K562 (cell line): Measurements from ENCODE around the gene DOCK1. TPM values are rescaled to one million over a fixed set of nuclear protein-coding genes. Genes with fewer than 3 reads are reported as not detected.

Source experiments
- ATAC-seq: fragments of 200-7000 bp; cut with Tn5 transposase; 3 replicates; pipeline ENCODE4 v1.9.1; 2020; ENCODE audit warnings: moderate library complexity
- BruUV-seq: library from RNA; stranded (reverse); fragments of 400-500 nt; replicated peaks from 2 replicates; lab custom pipeline; 2021; lab: Mats Ljungman, UMichigan
- CTCF ChIA-PET: fragments of 300-600 bp; formaldehyde crosslinking; extraction: SDS; loops from one replicate; lab custom pipeline; 2021; ENCODE audit warnings: low intra/inter-chr PET ratio; lab: Yijun Ruan, JAX
- POLR2A ChIA-PET: fragments of 300-600, 350-650 bp; sonication (Branson Sonifier 250); formaldehyde crosslinking; extraction: SDS; loops from one replicate; lab custom pipeline; 2021; ENCODE audit warnings: antibody characterized with exemption, inconsistent platforms; lab: Yijun Ruan, JAX
- DNase-seq, 4 experiments: peaks; one replicate each; pipeline versions ENCODE4 v3.0.0 to v3.0.0-alpha.2; 2011 to 2018; ENCODE audit warnings: low spot score in 3 of 4, mixed read lengths in 3 of 4; ENCODE audit errors: extremely low read depth in 1 of 4
- FAIRE-seq: peaks from 2 replicates; lab custom pipeline; 2011; peaks lifted over from hg19 to GRCh38; lab: Jason Lieb, UNC
- H2AFZ ChIP-seq: 2 replicates; pipeline ENCODE4 v1.6.0; 2011; ENCODE audit warnings: low read depth, low read length, control low read depth, inconsistent platforms
- H3K27ac ChIP-seq: fragments of 200-600 bp; 3 replicates; pipeline ENCODE4 v1.8.0; 2011; ENCODE audit warnings: low read depth, mild to moderate bottlenecking, control low read depth, inconsistent platforms, low read length, moderate library complexity, mixed read lengths; ENCODE audit errors: extremely low read depth
- H3K27me3 ChIP-seq, 2 experiments: fragments of 300-600 bp in 1 of 2; 2 replicates in 1 of 2; 3 replicates in 1 of 2; pipeline versions ENCODE4 v1.6.0 to v1.8.0; 2011; ENCODE audit warnings: inconsistent platforms in 2 of 2, low read length in 2 of 2, mild to moderate bottlenecking in 1 of 2, mixed read lengths in 1 of 2, moderate library complexity in 1 of 2; ENCODE audit not compliant: control insufficient read depth in 2 of 2, insufficient read depth in 2 of 2
- H3K36me3 ChIP-seq: fragments of 300-600 bp; 3 replicates; pipeline ENCODE4 v1.8.0; 2011; ENCODE audit warnings: mild to moderate bottlenecking, low read length, inconsistent platforms; ENCODE audit not compliant: control insufficient read depth, insufficient read depth
- H3K4me1 ChIP-seq, 2 experiments: fragments of 200-600 bp in 1 of 2; replicated peaks in 1 of 2; 2 replicates in 1 of 2; 3 replicates in 1 of 2; pipeline versions ENCODE4 v1.5.1 to v1.8.0; 2011; ENCODE audit warnings: inconsistent platforms in 2 of 2, low read length in 2 of 2, mild to moderate bottlenecking in 1 of 2, mixed read lengths in 1 of 2, moderate library complexity in 1 of 2; ENCODE audit not compliant: control insufficient read depth in 2 of 2, insufficient read depth in 2 of 2
- H3K4me2 ChIP-seq: 2 replicates; pipeline ENCODE4 v1.6.1; 2011; ENCODE audit warnings: low read length, control low read depth, inconsistent platforms, mixed read lengths; ENCODE audit not compliant: insufficient read depth
- H3K4me3 ChIP-seq: fragments of 200-600 bp; sonication (generic), shearing (Covaris generic); 2 replicates; pipeline ENCODE4 v1.5.1; 2016; ENCODE audit warnings: control low read depth, inconsistent platforms
- H3K79me2 ChIP-seq: fragments of 200-600 bp; 3 replicates; pipeline ENCODE4 v1.8.0; 2011; ENCODE audit warnings: low read length, inconsistent platforms; ENCODE audit not compliant: control insufficient read depth, insufficient read depth
- H3K9ac ChIP-seq, 2 experiments: 2 replicates each; pipeline versions ENCODE4 v1.6.0 to v1.6.1; 2011; ENCODE audit warnings: low read depth in 2 of 2, low read length in 2 of 2, control low read depth in 1 of 2, inconsistent platforms in 1 of 2, mild to moderate bottlenecking in 1 of 2, mixed read lengths in 1 of 2; ENCODE audit not compliant: insufficient read depth in 1 of 2
- H3K9me1 ChIP-seq: one replicate; pipeline ENCODE4 v1.6.0; 2011; ENCODE audit warnings: inconsistent platforms, mild to moderate bottlenecking, low read length, moderate library complexity; ENCODE audit not compliant: control insufficient read depth, insufficient read depth
- H3K9me3 ChIP-seq: replicated peaks from 2 replicates; pipeline ENCODE4 v1.5.1; 2011; ENCODE audit warnings: low read depth, low read length, inconsistent platforms; ENCODE audit not compliant: control insufficient read depth, insufficient read depth
- H4K20me1 ChIP-seq: replicated peaks from 2 replicates; pipeline ENCODE4 v1.6.1; 2011; ENCODE audit warnings: low read length, inconsistent platforms, mixed read lengths; ENCODE audit not compliant: control insufficient read depth, insufficient read depth
- CCNT2 ChIP-seq: IDR thresholded peaks from 2 replicates; pipeline ENCODE4 v1.6.1; 2011; ENCODE audit warnings: borderline replicate concordance, low read depth, mild to moderate bottlenecking, moderate library complexity, mixed read lengths, low read length; ENCODE audit not compliant: insufficient read length; ENCODE audit errors: extremely low read depth
- GABPB1 ChIP-seq: sonication (generic); formaldehyde crosslinking; IDR thresholded peaks from 2 replicates; pipeline ENCODE4 v1.8.0; 2022; ENCODE audit warnings: mild to moderate bottlenecking, missing genetic modification reagents
- GTF2E2 ChIP-seq: fragments of 200-800 bp; sonication (Bioruptor generic); IDR thresholded peaks from 2 replicates; pipeline ENCODE4 v1.6.1; 2016; ENCODE audit warnings: missing genetic modification characterization, missing compliant biosample characterization
- HNRNPLL ChIP-seq: fragments of 200-400 bp; formaldehyde crosslinking; IDR thresholded peaks from 2 replicates; pipeline ENCODE4 v1.6.1; 2017; ENCODE audit warnings: low read length, low read depth, mild to moderate bottlenecking; ENCODE audit not compliant: poor library complexity, severe bottlenecking
- NFE2 ChIP-seq: IDR thresholded peaks from 2 replicates; pipeline ENCODE4 v1.6.1; 2014; ENCODE audit warnings: antibody characterized with exemption, low read depth
- NRF1 ChIP-seq, 2 experiments: fragments of 450-650 bp; IDR thresholded peaks in 1 of 2; conservative IDR thresholded peaks in 1 of 2; 2 replicates each; pipeline ENCODE4 v1.6.1; 2014; ENCODE audit warnings: mild to moderate bottlenecking in 2 of 2
- RB1 ChIP-seq: fragments of 450-650 bp; IDR thresholded peaks from 2 replicates; pipeline ENCODE4 v1.6.1; 2017; ENCODE audit warnings: low read depth, mild to moderate bottlenecking
- TEAD2 ChIP-seq: fragments of 450-650 bp; IDR thresholded peaks from 2 replicates; pipeline ENCODE4 v1.6.1; 2016; ENCODE audit warnings: missing genetic modification characterization, control low read depth, missing compliant biosample characterization
- USF1 ChIP-seq: sonication (generic); formaldehyde crosslinking; IDR thresholded peaks from 2 replicates; pipeline ENCODE4 v1.9.0; 2022; ENCODE audit warnings: mild to moderate bottlenecking, missing genetic modification reagents
- ZBTB2 ChIP-seq: fragments of 450-650 bp; IDR thresholded peaks from 2 replicates; pipeline ENCODE4 v1.6.1; 2016; ENCODE audit warnings: antibody characterized with exemption
- ZNF395 ChIP-seq: fragments of 200-800 bp; sonication (Bioruptor generic); IDR thresholded peaks from 2 replicates; pipeline ENCODE4 v1.6.1; 2017; ENCODE audit warnings: missing genetic modification characterization, missing compliant biosample characterization
- ZNF696 ChIP-seq: fragments of 250-450 bp; sonication (Bioruptor Pico); conservative IDR thresholded peaks from 2 replicates; pipeline ENCODE4 v1.4.0; 2020; ENCODE audit warnings: mild to moderate bottlenecking, moderate library complexity
- WGBS: fragments of 100-300 bp; shearing (Covaris generic); methylation state at CpG from one replicate; pipeline ENCODE4 v1.1.6; 2016; ENCODE audit warnings: low coverage, mixed read lengths; ENCODE audit not compliant: insufficient coverage; ENCODE audit errors: missing lambda C conversion rate; 5-methylcytosine and 5-hydroxymethylcytosine counted together
- in situ Hi-C: fragments of 300-500 bp; cut with MboI; formaldehyde crosslinking; loops from 4 replicates; pipeline ENCODE4 v1.15.0; 2018; ENCODE audit warnings: inconsistent platforms, mixed read lengths
- intact Hi-C: fragments of 100-400 bp; cut with micrococcal nuclease; formaldehyde crosslinking; loops from 2 replicates; pipeline ENCODE4 v1.14.2; 2022
- polyA plus RNA-seq, 8 experiments: library from polyadenylated mRNA; depleted of rRNA in 4 of 8; stranded (reverse) in 5 of 8; unstranded in 3 of 8; fragments of >200 nt; fragmentation: Nextera tagmentation in 2 of 8; fragmentation: Illumina TruSeq in 1 of 8; extraction: Ambion mirVana in 2 of 8; extraction: Trizol in 1 of 8; gene quantifications; 2 replicates each; pipeline versions ENCODE4 v1.2.1 to v1.2.3, GENCODE V29; 2011 to 2014; ENCODE audit warnings: inconsistent platforms in 1 of 8, missing spikeins in 1 of 8
- total RNA-seq, 7 experiments: library from RNA; depleted of rRNA in 6 of 7; stranded (reverse); fragments of >200 nt in 6 of 7; fragmentation: Illumina TruSeq in 2 of 7; extraction: Trizol in 2 of 7; gene quantifications; 2 replicates each; pipeline versions ENCODE4 v1.2.1 to v1.2.3, GENCODE V29; 2011 to 2021; ENCODE audit warnings: low replicate concordance in 1 of 7

Gene DOCK1
- total and polyA plus RNA-seq, 9 of the 15 experiments (the other 6 are each of a cell fraction or from before 2014, with no cell fraction given), result 0.31 TPM; not detected in 8

GRCh38 chr10:127252818-127253217 lies 347.6 kb downstream of the DOCK1 start (continued):
- TF ChIP-seq ZNF696, result no peak

- ATAC-seq (no peak), DNase-seq (no peak), FAIRE-seq (no peak)
- H3K9ac ChIP-seq, result no peak overlapping the region
- in situ Hi-C loops (no loop called here), intact Hi-C loops (no loop called here)
- H3K9me1 ChIP-seq, result no peaks in the 10 kb centered on the region
- no peaks in the 10 kb centered on the region for H4K20me1 ChIP-seq
- no peaks in the 10 kb centered on the region for H3K27me3 ChIP-seq
- WGBS, result 0% methylated on average over 3 of the region's 3 CpGs
- H3K4me1 ChIP-seq, result no peaks in the 10 kb centered on the region
- H3K27ac ChIP-seq, result no peak overlapping the region
- no peaks in the 10 kb centered on the region for H3K79me2 ChIP-seq
- BruUV-seq, result no TSS peak
- H3K4me3 ChIP-seq, result no peak overlapping the region
- no peaks in the 10 kb centered on the region for H3K9me3 ChIP-seq
- no peak overlapping the region for H3K4me2 ChIP-seq
- ChIA-PET POLR2A (interaction anchor here (0.8 kb wide), 1 partner anchor 59 kb away, joined by 3 read pairs; no protein-coding TSS in a partner anchor), CTCF (no interaction called here)
- H2AFZ ChIP-seq, result no peak overlapping the region
- no peaks in the 10 kb centered on the region for H3K36me3 ChIP-seq
- TF ChIP-seq HNRNPLL, result no peak
- no peak for TF ChIP-seq ZNF395 (CRISPR knock-in tag)
- TF ChIP-seq GABPB1, result no peak
- no peak for TF ChIP-seq NRF1 (conservative IDR thresholded peaks at IDR 0.05 in 1 of 2, IDR thresholded peaks at IDR 0.05 in 1 of 2)
- no peak for TF ChIP-seq ZBTB2
- no peak for TF ChIP-seq RB1
- TF ChIP-seq USF1 (CRISPR knock-in tag), result no peak
- TF ChIP-seq TEAD2, result no peak
- TF ChIP-seq GTF2E2, result no peak
- TF ChIP-seq NFE2, result no peak
- TF ChIP-seq CCNT2, result no peak
These were observed 349.0 kb downstream of the DOCK1 start for GRCh38 chr10:127254276-127254675.
